ENCODE measurements around the gene MYL7.

The MYL7 gene

DNA sequence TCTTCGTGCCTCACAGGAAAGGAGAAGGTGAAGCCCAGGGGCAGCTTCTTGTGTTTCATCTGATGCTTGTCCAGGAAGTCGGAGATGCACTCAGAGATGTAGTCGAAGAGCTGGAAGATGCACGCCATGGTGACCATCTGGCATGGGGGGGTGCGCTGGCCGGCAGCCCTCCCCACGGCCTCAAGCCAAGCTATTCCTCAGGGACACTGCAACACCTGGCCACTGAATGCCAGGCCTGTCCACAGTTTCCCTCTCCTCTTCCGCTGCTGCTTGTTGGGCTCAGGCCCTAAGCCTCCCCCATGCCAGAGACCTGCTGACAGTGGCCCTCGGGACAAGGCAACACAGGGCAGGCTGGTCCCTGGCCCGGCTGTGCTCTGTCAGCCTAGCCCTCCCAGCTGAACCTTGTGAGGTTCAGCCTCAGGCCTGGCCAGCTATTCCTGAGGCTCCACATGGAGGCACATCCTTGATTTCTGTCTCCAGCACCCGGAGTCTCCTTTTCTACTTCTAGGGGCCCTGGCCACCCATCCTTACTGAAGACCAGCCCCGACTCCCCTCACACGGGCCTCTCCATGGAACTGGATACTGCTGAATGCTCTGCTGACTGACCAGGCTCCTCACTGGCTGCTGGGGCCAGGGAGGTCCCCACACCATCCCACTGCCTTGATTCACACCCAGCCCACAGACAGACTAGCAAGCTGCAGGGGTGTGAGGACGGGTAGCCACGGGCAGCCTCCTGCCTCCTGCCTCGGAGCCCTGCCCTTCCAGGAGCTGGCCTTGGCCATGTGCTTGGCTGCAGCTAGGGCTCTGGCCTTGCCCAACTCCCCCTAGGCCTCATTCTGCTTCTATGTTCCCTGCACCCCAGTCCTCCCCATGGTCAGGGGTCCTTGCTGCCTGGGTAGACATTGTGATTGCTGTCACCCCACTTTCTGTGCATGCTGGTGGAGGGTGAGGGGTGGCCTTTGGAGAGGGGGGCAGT lies 10.1 kb upstream of the MYL7 start:
- DNase-seq: no peak

DNA sequence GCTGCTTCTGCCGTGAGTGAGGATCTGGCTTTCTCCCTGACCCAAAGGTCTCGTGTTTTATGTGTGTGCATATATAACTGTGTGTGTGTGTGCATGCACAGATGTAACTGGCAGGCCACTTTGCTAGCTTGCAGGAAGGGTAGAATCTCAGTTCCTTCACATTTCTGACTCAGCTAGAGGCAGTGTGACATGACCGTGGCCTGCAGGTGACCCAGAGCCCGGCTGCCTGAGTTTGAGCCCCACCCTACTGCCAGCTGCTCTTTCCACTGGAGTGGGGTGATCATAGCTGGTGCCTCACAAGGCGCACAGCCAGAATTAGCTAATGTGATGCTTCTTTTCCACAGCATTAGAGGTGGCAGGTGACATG lies 9.3 kb upstream of the MYL7 start:
- no peak for DNase-seq

DNA sequence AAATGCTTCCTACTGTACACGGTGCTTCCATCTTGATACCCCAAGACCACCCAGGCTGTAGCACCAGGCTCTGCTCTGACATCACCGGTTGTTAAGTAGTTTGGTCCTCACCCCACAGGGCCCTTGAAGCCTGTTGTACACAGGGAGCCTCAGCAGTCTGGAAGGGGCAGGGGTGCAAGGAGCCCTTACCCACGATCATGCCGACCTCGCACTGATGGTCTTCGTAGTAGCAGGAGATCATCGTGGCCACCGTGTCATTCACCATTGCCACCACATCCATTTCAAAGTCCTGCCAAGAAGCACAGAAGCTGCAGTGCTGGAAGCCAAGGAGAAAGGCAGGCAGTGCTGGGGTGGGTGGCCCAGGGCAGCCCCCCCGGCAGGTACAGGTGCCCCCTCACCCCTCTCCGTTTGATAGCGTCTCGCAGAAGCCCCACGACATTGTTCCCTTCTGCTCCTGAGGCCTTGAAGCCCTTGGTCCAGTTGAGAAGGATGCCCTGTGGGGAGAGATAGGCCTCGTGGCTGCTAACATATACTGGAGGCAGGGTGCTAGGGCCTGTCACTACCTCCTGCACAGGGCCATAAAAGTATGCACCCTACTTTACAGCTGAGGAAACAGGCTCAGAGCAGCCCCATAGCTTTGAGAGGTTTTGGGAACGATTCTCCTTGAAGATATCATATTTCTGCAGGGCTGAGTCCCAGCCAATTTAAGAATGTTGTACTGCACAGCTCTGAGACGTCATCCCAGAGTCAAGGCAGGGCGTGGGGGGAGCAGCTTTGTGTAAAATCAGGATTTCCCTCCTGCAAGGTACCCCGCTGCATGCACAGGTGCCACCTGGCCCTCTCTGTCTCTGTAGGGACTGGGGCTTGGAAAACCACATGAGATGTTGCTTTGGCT lies 8.7 kb upstream of the MYL7 start:
- no peak for DNase-seq

DNA sequence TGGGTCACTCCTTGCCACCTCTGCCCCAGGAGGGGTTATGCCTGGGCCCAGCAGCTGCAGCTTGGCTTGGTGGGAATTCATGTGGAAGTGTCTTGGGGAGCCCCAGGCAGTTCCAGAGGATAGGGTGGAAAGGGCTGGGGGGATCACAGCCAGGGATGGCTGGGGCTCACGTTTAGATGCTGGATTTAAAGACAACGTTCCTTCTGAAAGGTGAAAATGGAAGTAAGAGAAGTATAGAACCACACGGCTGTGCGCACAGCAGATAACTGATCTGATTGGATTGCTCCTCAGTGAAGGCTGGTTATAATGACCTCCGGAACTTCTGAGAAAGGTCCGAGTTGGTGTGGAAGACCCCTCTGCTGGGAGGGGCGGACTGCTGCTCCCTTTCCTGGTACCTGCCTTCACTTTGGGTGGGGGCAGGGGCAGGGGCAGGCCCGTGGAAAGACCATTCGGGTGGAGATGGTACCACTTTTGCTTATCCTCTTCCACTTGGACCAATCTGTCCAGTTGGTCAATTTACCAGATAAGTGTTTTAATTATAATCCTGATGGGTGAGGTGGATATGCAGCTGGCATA lies 7.9 kb upstream of the MYL7 start:
- DNase-seq: no peak

DNA sequence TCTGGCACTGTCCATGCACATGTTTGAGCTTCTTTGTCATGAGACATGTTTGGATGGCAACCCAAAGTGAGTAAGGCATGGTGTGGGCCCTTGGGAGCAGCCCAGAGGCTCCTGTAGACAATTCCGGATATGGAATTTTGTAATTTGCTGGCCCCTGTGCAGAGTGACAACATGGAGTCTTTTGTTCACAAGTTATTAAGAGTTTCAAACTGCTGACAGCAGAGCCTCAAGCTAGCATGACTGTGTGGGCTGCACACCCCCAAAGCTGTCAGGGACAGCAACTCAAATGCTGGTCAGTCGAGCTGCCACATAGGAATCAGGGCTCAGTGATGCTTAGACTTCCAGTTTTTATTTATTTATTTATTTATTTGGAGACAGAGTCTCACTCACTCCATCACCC lies 7.0 kb upstream of the MYL7 start:
- DNase-seq: no peak

DNA sequence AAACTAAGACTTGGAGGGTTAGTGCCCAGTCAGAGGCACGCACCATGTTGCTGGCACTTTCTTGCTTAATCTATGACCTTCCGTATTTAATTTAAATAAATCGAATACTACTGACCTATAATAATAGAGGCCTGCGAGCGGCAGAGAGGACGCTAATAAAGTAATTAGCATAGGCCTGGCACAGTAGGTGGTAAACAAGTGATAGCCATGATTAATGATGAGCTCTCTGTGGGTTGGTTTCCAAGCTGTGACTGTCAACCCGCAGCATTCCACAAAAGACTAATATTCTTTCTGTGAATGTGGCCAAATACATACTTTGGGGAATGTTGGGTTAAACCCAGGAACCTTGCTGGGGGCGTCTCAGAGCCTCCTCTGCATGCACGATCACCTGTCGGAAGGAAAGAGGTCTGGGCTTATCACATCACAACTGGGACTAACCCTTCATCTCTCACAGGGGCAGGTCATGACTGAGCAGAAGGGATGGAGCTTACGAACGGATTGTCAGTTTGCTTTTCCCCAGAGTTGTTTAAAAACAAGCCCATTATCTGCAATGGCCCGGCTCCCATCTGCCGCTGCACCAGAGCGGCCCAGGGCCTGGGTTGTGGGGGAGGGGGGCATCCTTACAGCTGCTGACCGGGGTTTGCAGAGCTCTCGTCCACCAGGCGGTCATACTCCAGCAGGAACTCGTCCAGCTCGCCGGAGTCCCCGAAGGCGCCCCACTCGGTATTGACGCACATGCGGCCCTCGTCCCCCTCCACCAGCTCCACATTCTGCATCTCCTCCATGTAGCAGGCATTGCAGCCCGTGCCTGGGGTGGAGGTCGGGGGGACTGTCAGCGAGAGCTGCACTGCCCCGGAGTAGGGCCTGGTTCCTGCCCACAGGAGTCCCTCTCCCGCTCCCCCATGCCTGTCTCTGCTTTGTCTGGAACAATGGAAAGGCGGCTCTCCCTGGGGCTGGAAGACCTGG lies 6.2 kb upstream of the MYL7 start:
- DNase-seq: peak in 9 of 56 donors; percentile 11 to 52 (median 28)

DNA sequence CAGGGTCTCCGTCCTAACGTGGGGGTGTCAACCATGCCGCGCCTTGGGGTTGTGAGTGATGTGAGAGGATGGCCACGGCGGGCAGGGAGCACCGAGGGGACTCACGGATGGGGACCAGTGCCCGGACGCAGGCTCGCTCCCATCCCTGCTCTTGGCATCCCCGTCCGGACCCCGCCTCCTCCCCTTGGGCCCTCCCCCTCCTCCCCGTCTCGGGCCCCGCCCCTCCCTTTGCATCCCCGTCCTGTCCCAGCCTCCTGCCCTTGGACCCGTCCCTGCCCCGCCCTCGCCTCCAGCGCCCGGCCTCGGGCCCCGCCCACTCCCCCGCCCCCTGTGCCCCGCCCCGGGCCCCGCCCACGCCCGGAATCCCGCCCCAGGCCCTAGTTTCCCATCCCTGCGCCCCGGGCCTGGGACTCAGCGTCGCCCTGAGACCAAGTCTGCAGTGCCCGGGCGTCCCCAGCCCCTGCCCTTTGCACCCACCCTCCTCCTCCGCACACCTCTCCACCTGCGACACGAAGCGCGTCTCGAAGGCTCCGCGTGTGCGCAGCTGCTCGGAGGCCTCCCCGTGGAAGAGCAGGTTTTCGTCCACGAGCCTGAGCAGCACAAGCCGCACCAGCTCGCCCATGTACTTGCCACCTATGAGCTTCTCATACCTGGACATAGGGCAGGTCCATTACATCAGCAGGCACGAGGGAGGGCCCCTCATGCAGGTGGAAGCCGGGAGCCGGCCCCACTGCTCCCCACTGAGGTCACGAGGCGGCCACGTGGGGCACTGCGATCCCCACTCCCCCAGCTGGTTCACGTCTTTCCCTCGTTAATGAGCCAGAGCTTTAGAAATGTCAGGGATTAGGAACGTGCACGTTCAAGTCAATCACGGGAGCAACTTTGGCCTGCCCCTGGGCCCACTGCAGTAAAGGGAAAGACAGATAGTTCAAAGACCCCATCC lies 5.1 kb upstream of the MYL7 start:
- peak in 48 of 56 donors; percentile 18 to 88 (median 52) for DNase-seq

DNA sequence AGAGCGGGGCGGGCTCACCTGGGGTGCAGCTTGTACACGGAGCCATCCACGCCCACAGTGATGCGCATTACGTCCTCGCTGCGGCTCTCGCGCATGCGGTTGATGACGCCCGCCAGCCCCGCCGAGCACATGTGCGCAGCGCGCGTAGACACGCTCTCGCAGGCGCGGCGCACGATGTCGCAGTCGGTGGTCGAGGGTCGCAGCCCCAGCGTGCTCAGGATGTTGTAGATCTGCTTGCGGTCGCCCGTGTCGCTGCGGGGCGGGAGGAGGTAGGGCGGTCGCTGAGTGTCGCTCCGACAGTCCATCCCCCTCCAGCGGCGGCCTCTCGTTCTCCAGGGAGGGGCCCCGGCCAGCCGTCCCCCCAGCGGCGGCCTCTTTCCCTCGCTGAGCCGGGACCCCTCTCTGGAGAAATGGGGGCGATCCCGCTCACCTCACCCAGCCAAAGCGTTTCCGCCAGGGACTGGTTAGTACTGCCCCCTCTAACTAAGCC lies 4.4 kb upstream of the MYL7 start:
- DNase-seq: peak in 21 of 56 donors; percentile 15 to 55 (median 31)

DNA sequence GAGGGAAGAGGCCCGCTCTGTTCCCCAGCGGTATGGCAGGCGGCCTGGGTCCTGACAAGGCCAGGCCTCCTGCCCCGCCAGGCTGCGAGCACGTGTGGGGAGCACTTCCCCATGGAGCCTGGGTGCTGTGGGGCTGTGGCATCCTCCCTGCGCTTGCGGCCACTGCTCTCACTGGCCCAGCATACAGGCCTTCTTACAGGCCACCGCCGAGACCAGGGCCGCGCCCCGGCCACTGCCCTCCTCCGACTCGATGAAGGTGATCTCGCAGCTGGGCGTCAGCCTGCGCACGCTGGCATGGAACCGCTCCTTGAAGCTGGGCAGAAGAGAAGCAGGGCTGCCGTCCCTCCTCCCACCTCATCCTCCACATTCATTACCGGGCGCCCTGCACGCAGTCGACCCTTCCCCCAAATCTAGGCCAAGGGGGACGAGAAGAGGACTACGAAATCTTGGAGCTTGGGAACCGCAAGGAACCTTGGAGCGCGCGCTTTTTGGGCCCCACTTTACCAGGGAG lies 3.9 kb upstream of the MYL7 start:
- DNase-seq: no peak

DNA sequence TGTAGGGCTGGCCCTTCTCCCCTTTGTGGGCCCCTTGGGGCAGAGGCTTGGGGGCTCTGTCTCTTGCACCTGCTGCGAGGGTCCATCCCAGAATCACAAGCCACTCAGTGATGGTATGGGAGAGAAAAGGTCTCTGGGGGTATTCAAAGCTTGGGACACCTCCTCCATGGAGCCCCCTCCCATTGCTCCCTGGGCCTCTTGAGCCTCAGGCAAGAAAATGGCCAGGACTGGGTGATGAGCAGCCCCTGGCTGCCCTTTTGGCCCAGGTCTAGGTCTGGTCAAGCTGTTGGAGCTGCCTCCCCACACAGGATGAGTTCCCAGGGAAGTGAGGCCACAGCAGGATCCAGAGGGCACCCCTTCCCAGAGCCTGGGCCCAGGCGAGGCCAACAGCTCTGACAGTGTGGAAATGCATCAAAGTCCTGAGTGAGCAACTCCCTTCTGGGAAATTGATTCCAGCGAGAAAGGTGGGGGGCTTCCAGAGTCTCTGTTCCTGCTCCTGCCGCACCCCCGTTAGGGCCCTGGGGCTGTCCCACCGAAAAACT lies 3.4 kb upstream of the MYL7 start:
- DNase-seq: no peak

DNA sequence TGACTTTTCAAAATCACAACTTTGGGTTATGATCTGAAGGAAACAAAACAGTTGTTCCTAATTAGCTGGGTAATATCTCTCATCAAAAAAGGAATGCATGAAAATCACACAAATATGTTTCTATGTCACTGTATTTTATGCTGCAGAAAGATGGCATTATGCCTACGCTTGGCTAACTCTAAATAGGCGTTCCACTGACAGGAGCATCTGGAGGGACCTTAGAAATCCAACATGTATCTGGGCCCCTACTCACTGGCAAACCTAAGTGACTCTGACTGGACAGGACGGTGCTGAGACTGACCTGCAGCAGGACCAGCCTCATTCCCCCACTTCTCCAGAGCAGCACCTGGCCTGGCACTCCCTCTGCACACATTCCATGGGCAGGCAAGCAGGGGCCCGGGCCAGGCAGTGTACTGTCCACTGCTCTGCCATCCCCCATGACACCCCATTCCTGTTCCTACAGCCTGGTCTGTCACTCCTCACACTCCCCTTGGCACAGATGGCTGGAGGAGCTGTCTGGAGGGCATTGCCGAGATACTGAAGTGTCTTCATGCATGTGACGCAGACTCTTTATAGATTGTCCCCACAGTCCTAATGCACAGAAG lies 2.6 kb upstream of the MYL7 start:
- no peak for DNase-seq

DNA sequence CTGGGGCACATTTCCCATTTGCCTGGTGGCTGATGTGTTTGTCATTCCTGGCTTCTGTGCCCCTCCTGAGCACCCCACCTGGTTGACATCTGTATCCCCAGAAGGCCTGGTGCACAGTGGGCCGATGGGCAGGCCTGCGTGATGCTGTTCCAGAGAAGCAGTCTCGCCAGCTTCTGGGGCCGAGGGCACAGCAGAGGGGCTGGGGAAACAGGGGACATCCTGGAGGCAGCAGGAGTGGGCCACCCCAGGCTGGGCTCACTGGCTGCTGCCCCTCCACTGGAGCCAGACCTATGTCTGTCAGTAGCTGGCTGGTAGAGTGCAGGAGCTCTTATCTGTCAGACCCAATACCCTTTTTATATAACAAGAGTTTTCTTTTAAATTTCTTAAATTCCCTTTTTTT lies 896 bp upstream of the MYL7 start:
- no peak for DNase-seq

DNA sequence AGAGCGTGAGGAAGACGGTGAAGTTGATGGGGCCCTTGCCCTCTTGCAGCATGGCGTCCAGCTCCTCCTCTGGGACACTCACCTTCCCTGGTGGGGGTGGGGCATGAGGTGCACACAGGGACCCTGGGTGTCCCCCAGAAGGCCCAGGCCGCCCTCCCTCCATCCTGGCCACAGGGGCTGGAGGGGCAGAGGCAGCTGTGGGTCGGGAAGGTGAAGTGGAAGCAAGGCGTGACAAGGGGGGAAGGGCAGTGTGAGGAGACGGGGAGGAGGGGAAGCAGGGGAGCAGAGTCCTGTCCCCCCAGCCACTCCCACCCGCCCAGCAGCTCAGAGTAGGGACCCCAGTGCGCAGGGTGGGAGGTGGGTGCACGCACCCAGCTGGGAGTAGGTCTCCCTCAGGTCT lies 791 bp downstream of the MYL7 start:
- DNase-seq: no peak

DNA sequence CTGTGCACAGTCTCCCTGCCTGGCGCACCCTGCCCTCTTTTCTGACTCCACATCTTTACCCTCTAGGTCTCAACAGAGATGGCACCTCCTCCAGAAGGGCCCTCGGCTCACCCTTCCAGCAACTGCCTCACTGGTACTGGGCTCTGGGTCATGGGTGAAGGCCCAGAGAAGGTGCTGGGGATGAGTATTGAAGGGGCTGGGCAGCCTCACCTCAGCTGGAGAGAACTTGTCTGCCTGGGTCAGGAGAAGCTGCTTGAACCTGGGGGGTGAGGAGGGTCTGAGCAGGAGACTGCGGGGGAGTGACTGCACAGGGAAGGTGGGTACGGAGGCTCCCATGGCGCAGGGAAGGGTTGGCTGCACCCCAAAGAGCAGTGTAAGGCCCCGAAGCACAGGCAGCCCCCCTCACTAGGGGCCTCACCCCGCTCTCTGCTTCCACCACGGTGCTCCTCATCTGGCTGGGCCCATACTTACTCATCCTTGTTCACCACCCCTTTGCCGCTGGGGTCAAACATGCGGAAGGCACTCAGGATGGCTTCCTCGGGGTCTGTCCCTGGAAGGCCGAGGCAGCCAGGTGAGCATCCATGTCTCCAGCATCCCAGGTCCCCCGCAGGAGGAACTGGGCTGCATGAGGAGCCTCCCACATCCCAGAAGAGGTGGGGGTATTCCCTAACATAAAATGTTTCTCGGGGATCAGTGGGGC lies 1.7 kb downstream of the MYL7 start:
- DNase-seq: no peak

DNA sequence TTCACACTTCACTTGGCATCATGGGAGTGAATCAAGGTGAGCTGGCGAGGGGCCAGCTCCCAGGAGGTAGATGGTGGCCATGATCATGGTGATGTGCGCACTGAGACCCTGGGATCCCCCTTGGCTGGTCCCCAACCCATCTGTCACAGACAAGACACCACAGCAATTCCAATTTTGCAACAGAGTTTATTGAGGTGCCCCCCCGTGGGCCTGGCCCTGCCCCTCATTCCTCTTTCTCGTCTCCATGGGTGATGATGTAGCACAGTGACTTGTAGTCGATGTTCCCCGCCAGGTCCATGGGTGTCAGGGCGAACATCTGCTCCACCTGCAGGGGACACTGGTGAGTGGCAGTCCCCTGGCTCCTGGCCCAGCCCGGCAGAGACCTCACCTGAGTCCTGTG lies 2.4 kb downstream of the MYL7 start:
- DNase-seq: no peak

DNA sequence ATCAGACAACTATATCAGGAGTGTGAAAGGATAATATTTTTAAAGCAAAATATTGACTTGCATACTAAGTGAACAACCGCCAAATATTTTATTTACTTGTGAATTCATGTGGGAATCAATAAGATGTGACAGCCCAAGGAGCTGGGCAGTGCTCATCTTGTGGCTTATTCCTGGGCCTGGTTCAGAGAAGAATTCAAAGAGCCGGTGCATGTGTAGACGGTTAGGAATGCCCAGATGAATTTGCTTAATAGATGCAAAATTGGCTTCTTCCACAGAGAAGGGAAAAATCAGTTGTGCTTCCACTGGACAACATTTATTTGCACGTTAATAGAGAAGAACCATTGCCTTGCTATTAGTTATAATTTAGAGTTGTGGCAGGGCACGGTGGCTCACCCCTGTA lies 4.4 kb downstream of the MYL7 start:
- no peak for DNase-seq

DNA sequence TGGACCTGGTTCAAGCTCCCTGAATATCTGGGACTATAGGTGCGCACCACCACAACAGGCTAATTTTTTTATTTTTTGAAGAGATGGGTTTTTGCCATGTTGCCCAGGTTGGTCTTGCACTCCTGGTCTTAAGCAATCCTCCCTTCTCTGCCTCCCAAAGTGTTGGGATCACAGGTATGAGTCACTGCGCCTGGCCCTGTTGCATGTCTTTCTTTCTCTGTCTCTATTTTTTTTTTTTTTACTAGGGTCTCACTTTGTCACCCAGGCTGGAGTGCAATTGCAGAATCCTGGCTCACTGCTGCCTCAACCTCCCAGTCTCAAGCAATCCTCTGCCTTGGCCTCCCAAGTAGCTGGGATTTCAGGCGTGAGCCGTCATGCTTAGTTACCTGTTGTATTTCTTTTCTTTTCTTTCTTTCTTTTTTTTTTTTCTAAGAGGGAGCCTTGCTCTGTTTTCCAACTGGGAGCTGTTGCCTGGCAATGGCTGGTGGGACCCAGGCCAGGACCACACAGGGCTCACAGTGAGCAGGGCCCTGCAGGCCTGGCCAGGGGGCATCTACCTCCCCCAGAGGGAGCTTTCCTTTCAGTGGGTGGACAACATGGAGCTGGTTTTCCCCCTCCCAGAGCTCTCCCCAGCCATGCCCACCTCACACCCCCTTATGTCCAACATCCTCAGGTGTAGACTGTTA lies 6.0 kb downstream of the MYL7 start:
- DNase-seq: peak in 3 of 56 donors; percentile 9 to 19 (median 17)
